HG03060 (cell line): ENCODE results near the gene NCF4.

ENCODE experiments used
- ATAC-seq: cut with Tn5 transposase; IDR thresholded peaks from one replicate; pipeline ENCODE4 v1.9.1; 2021; ENCODE audit warnings: low read depth, moderate number of reproducible peaks; ENCODE audit not compliant: unreplicated experiment

Gene NCF4

GRCh38 chr22:36892292-36892691 is 31.5 kb downstream of the NCF4 start:
- ATAC-seq, result no peak

- ATAC-seq, result no peak
Observed at GRCh38 chr22:36893262-36893661, 32.5 kb downstream of the NCF4 start.

DNA sequence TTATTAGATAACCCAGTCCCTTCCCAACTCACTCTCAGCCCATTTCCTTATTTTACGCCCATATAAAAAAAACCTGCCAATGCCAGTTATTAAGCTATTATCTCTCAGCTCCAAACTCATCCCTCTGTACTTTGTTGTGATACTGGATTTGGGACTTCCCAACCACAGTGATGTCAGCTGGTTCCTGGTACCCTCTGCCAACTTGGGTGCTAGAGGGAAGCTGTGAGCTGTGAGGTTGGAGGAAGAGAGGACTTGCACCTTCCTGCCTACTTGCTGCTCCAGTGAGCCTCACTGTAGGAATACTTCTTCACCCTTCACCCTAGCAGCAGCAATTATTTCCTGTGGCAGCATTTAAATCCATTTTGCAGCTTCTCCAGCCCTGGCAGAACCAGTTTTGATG is 33.5 kb downstream of the NCF4 start:
- ATAC-seq, result no peak

GRCh38 chr22:36897611-36898010 is 36.8 kb downstream of the NCF4 start:
- ATAC-seq, result no peak

- no peak for ATAC-seq
Observed at GRCh38 chr22:36898690-36899089, 37.9 kb downstream of the NCF4 start.

DNA sequence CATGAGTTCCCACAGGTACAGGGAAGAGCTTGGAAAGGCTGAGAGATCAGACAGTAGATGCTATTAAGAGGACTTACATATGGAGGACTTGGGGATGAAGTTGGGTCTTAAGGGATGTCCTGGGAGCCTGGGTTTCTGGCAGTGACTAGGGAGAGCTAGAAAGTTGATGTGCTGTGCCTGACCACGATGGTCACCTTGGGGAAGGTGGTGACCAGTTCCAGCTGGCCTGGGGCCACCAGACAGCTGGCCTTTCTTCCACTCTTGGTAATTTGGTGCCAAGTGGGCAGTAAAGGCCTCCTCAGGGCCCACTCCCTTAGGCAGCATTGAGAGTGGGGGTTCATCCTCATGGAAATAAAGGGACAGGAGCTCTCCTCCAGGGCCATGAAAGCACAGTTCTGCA is 38.7 kb downstream of the NCF4 start:
- ATAC-seq, result no peak

GRCh38 chr22:36900225-36900624 is 39.4 kb downstream of the NCF4 start:
- ATAC-seq, result no peak

GRCh38 chr22:36900880-36901279 is 40.1 kb downstream of the NCF4 start:
- no peak for ATAC-seq

DNA sequence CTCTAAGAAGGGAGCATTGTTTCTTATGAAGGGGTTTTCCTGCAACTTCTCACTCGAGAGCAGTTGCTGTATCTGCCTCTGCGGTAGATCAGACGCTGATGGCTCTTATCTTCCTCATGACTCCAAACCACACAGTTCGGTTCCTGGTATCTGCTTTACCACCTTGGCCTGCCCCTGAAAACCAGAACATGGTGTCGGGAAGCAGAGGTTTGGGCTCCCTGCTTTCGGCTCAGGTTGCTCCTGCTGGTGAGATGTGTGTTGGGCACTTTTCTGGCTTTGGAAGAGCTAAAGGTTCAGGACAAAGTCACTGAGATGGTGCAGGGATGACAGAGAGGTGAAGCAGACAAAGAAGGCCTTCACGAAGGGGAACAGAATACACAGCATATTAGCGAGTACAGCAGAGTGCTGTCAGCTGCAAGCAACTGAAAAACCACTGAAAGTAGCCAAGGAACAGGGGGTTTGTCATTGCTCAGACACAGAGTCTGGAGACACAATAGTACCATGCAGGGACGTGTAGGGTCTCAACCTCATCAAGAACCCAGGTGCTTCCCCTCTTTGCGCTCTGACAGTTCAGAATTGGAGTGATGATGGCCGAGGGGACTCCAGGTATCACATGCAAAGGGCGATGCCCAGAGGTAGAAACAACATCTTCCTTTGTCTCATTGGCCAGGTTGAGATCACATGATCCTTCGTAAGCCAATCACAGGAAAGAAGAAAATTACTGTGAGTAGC is 40.8 kb downstream of the NCF4 start:
- ATAC-seq, result peak; percentile 56

DNA sequence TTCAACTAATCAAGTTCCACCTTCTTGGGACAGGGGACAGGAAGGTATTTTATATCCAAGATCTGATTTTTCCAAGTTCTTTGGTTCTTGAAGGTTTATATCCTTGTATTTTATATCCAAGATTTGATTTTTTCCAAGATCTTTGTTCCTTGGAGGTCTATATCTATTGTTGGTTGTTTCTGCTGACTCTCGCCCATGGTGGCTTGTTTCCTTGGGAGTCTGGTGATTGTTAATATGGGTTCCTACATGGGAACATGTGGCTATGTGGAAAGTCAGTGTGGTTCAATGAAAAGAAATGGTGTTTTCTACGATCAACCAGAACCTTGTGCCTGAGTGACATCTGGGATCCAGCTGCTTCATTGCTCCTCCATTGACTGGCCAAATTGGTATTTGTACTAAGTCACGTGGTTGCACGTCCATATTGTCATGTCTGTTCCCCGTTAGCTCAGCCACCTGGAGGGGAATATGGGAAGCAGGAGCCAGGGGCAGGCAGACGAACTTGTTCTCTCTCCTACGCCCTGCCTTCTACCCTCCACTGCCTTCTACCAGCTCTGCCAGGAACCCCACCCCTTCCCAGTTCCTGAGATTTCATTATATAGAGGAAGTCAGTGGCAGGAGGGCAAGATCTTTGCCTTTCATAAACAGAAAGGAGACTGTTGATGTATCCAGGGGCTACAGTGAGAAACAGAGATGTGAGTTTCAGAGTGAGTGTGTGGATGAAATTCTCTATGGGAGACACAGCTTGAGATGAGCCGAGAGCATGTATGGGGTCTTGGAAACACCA is 41.5 kb downstream of the NCF4 start:
- ATAC-seq, result no peak

DNA sequence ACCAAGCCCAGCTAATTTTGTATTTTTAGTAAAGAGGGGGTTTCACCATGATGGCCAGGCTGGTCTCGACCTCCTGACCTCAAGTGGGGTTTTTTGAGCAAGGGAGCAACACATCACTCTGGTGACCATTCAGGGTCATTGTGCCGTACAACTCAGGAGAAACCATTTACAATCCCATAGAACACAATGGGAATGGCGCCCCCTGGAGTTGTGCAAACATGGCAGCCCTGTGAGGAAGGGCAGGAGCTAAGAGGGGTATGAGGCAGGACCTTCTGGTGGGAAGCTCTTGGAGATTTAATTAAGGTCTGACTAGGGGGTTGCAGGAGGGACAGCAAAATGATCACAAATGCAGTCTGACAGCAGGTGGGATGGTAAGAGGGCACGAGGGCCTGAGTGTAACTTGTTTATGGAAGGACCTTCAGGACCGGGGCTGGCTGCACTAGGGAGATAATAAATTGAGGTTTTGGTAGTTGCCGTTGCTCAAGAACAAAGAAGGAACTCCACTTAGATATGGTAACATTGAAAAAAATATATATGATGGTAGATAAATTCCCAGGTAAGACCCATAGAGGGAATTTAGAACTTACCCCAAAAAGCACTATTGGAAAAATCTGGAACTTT is 43.6 kb downstream of the NCF4 start:
- ATAC-seq, result no peak

DNA sequence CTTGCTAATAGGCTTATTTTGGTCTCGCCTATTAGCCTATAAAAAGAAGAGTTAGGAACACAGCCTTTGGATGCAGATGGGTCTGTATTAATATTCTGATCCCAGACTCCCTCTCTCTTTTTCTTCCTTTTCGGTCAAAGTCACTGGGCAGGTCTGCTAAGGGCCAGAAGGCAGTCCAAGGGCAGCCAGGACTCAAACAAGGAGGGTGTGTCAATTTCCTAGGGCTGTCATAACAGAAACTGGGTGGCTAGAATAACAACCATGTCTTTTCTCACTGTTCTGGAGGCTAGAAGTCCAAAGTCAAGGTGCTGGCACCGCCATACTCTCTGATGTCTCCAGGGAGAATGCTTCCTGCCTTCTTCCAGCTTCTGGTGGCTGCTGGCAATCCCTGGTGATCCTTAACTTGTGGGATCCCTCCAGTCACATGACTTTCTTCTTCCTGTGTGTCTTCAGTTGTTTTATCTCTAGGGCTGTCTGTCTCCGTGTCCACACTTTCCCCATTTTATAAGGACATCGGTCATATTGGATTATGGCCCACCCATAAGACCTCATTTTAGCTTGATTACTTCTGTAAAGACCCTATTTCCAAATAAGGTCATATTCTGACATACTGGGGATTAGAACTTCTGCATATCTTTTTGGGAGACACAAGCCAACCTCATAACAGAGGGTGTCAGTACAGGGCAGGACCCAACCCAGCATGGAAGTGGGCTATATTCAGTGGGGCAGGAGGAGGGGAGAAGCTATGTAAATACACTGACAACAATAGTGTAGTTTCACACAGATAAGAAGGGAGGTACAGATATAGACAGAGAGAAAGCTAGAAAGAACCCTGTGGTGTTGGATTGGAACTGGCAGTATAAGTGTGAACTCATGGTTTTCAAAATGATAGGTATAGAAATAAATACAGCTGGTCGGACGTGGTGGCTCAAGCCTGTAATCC is 46.7 kb downstream of the NCF4 start:
- no peak for ATAC-seq

GRCh38 chr22:36910461-36910860 is 49.7 kb downstream of the NCF4 start:
- ATAC-seq, result no peak

- no peak for ATAC-seq
Observed at GRCh38 chr22:36911887-36912661, 51.3 kb downstream of the NCF4 start.

DNA sequence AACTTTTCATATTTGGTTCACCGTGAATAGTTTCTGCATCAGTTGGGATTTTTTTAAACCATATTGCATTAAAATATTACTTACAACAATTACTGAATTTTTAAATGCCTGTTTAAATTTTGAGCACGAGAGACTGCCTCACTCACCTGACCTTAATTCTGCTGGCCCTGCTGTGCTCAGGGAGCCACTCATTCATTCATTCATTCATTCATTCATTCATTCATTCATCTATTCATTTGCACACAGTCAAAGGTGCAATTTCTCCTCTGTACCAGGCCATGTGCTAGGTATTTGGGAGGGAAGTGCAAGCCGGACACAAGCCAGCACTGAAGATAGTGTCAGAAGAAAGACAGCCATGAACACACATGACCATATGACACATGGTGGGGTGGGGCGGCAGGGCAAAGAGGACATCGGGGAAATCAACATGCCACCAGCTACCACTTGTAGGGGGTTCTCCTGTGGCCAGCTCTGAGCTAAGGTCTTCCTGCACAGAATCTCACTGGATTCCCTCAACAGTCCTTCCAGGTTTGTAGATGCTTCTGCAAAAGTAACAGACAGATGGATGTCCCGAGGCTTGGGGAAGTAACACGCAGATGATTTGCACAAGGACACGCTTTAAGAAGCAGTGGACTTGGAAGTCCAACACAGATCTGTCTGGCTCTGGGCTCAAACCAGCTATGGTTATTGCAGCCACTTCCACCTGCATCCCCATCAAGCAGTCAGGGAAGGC is 52.1 kb downstream of the NCF4 start:
- ATAC-seq, result no peak

DNA sequence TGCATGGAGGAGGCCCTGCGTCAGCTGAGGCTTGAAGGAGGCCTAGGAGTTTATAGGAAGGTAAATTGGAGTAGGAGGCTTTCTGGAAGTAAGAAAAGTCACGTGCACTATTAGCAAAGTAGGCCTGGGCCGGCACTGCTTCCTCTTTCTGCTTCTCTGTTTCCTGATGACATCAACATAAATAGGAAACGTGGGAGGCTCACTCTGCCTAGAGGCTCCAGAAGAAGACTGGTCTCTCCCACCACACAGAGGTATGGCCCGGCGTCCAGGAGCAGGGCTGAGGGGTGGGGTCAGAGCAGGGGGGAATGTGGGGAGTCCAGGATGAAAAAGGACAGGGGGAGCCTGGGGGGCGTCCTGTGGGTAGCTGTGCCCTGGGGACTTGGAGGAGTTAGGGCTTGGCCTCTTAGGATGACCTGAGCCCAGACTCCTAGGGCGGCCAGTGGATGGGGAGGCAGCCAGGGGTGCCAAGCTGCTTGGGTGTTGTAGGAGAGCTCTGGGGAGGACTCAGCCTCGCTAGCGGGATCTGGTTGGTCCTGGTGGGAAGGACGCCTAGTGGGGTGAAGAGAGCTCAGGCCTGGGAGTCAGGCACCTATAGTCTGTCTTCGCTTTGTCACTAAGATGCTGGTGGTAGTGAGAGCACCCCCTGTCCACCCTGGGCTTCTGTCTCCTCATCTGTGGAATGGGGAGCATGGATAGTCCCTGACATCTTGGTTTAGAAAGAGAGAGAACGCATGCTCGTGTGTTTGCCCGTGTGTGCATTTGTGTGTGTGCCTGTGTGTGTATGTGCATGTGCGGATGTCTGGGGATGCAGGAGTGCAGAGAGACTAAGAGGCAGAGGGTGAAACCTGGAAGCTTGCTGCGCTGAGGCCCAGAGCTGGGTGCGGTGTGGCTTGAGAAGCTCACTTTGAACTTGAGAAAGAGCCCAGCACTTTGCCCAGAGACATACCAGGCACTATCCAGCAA is 52.9 kb downstream of the NCF4 start, which contains the start of gene CSF2RB:
CSF2RB (plus strand) TSS at position 202 of the 963 bp plus-strand sequence. CDS start 8,580 bp downstream, outside the sequence.
- no peak for ATAC-seq

DNA sequence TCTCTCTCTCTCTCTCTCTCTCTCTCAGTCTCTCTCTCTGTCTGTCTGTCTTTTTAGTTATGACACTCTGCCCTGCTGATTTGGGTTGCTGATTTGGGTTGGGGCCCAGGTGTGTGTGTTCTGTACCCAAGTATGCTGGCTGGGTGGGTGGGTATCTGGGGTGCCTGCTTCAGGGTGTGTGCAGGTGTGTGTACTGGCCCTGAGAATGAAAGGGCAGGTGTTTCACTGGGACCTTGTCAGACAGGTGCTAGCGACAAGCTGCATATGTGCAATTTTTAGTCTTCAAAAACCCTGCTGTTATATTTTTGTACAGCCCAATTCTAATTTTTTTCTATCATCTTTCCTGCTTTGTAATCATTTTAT is 53.6 kb downstream of the NCF4 start:
- no peak for ATAC-seq

DNA sequence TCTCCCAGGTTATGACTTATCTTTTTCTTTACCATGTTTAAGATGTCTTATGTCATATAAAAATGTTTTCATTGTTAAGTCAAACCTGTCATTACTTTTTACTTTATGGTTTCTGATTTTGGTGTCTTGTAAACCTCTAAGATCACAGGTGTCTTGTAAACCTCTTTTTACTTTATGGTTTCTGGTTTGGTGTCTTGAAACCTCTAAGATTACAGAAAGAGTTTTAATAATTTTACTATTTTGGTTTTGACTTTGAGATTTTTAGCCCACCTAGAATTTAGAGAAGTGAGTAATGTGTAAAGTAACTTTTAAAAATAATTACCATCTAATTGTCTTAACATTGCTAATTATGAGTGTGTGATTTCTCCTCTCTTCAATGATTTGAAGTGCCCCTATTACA is 55.2 kb downstream of the NCF4 start:
- ATAC-seq, result no peak
